ENCODE results near the gene FOXP1. TPM values are rescaled to one million over a fixed set of nuclear protein-coding genes. Genes with fewer than 3 reads are reported as not detected.

The FOXP1 gene
- total and polyA plus RNA-seq, 2 of the 8 experiments (the other 6 are each of a cell fraction or from before 2014, with no cell fraction given): 13.9 to 25.4 TPM

DNA sequence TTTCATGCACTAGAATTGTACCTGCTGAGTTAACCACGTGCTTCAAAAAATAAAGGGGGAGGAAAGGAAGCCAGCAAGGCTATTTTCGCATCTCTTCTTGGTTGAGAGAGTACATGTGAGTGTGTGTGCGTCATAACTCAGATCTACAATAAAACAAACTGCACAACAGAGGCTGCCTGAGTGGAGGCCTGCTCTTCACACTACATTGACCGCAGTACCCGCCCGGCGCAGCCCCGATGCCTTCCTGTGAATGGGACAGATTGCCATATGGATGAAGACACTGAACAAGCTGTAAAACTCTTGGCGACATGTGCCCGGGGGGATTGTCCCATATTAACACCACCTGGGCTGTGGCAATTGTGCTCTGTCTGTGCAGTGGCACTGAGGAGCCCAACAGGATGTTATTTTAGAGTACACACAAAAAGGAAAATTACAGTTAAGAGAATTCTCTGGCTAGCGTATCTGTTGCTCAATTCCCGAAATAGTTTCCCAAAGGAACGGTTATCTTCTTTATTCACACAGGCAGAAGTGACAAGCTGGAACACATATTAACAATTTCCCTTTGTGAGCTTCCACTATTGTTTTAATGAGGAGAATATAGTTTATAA, 551.5 kb downstream of the FOXP1 start:
- no peak overlapping the region for H4K8ac ChIP-seq (ENCODE audit: extremely low read depth, insufficient read depth, low read length)
- no peaks in the 10 kb centered on the region for H3K79me1 ChIP-seq (ENCODE audit: low read depth, low read length)
- peaks cover 0 to 4% of the 10 kb centered on the region in 2 experiments for H4K20me1 ChIP-seq (replicated peaks in 1 of 2; ENCODE audit: control insufficient read depth in 1 of 2, insufficient read depth in 2 of 2, low read length in 2 of 2)
- no peak overlapping the region for H2BK5ac ChIP-seq (ENCODE audit: low read depth, low read length)
- no peaks in the 10 kb centered on the region for H3K23me2 ChIP-seq (ENCODE audit: low read depth, low read length)
- H3K4me2 ChIP-seq (ENCODE audit: insufficient read depth in 1 of 2, low read depth in 2 of 2, low read length in 2 of 2): no peak overlapping the region
- no peak for DNase-seq (ENCODE audit: low read depth in 1 of 2, low spot score in 2 of 2)
- H4K5ac ChIP-seq (ENCODE audit: insufficient read length, low read depth, low read length): no peak overlapping the region
- 0 out of 2 replicates have a peak overlapping the region, but pooled peaks have one; percentile 4 for H2BK12ac ChIP-seq (ENCODE audit: low read depth, low read length)
- CTCF ChIA-PET (ENCODE audit: partially characterized antibody): interaction anchor here (0.6 to 3.7 kb wide), 2 partner anchors 9 to 46 kb away, joined by 4 to 25 read pairs; no protein-coding TSS in a partner anchor
- H2BK15ac ChIP-seq (ENCODE audit: low read length): 0 out of 2 replicates have a peak overlapping the region, but pooled peaks have one; percentile 7
- H3K23ac ChIP-seq (ENCODE audit: insufficient read length): no peak overlapping the region
- no peak overlapping the region for H3K9ac ChIP-seq (replicated peaks in 1 of 4; ENCODE audit: extremely low read depth in 1 of 4, low read depth in 3 of 4, low read length in 3 of 4)
- WGBS, 2 experiments (ENCODE audit: extremely low coverage in 1 of 2, insufficient coverage in 1 of 2, insufficient read length in 1 of 2, insufficient replicate concordance in 2 of 2, low coverage in 1 of 2, low lambda C conversion rate in 2 of 2, missing lambda C conversion rate in 1 of 2): 90% methylated on average over 13 of the region's 13 CpGs; no CpG with 5 or more reads in 1 of the 2 experiments
- H3K27me3 ChIP-seq (replicated peaks in 1 of 4; ENCODE audit: control insufficient read depth in 3 of 4, extremely low read depth in 1 of 4, insufficient read depth in 3 of 4, low read length in 3 of 4): no peaks in the 10 kb centered on the region; a peak in 1 of 7 replicates
- no peak overlapping the region for H3K56ac ChIP-seq (replicated peaks; ENCODE audit: insufficient read length, low read depth, low read length)
- peaks cover 0 to 3% (median 0%) of the 10 kb centered on the region in 4 experiments; a peak in 1 of 8 replicates for H3K36me3 ChIP-seq (ENCODE audit: control insufficient read depth in 2 of 4, insufficient read depth in 4 of 4, low read length in 3 of 4)
- H2BK20ac ChIP-seq (ENCODE audit: low read length): no peak overlapping the region
- no peaks in the 10 kb centered on the region for H3K9me3 ChIP-seq (ENCODE audit: insufficient read depth in 2 of 2, low read depth in 1 of 2, low read length in 1 of 2)
- H3K4me3 ChIP-seq (ENCODE audit: extremely low read depth in 1 of 4, insufficient read depth in 2 of 4, low read depth in 3 of 4, low read length in 4 of 4): no peak overlapping the region
- no peak overlapping the region for H4K91ac ChIP-seq (replicated peaks; ENCODE audit: insufficient read length, low read length)
- no peak overlapping the region for H2AFZ ChIP-seq (ENCODE audit: low read length)
- H3K79me2 ChIP-seq (ENCODE audit: control insufficient read depth in 1 of 2, insufficient read depth in 2 of 2, low read length in 2 of 2): no peaks in the 10 kb centered on the region
- no peak overlapping the region for H3K14ac ChIP-seq (ENCODE audit: insufficient read length)
- peaks cover 1 to 9% (median 6%) of the 10 kb centered on the region in 4 experiments; a peak in 5 of 7 replicates for H3K4me1 ChIP-seq (replicated peaks in 1 of 4; ENCODE audit: control insufficient read depth in 3 of 4, insufficient read depth in 4 of 4, low read length in 3 of 4)
- H2BK120ac ChIP-seq (replicated peaks; ENCODE audit: low read depth, low read length): no peak overlapping the region
- POLR2A ChIA-PET (ENCODE audit: partially characterized antibody): no interaction called here
- H3K18ac ChIP-seq (ENCODE audit: extremely low read depth, low read length): no peak overlapping the region
- no peak overlapping the region for H3K4ac ChIP-seq (replicated peaks; ENCODE audit: insufficient read length, low read depth, low read length)
- FAIRE-seq: no peak
- no peak overlapping the region for H3K27ac ChIP-seq (ENCODE audit: low read depth, low read length)
- H2AK5ac ChIP-seq (ENCODE audit: low read depth, low read length): no peak overlapping the region
- TF ChIP-seq, protein P1, sequence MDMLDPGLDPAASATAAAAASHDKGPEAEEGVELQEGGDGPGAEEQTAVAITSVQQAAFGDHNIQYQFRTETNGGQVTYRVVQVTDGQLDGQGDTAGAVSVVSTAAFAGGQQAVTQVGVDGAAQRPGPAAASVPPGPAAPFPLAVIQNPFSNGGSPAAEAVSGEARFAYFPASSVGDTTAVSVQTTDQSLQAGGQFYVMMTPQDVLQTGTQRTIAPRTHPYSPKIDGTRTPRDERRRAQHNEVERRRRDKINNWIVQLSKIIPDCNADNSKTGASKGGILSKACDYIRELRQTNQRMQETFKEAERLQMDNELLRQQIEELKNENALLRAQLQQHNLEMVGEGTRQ (IDR thresholded peaks at IDR 0.05; ENCODE audit: low read length): no peak
- TF ChIP-seq POU5F1 (IDR thresholded peaks at IDR 0.05; ENCODE audit: low read depth, low read length) (no peak), HDAC6 (IDR thresholded peaks at IDR 0.05; ENCODE audit: low read depth, low read length) (no peak), CTBP2 (IDR thresholded peaks at IDR 0.05; ENCODE audit: borderline replicate concordance, insufficient read depth, insufficient read length, low read length) (no peak), SP1 (IDR thresholded peaks at IDR 0.05; ENCODE audit: low read depth, low read length) (no peak), GTF2F1 (IDR thresholded peaks at IDR 0.05; ENCODE audit: borderline replicate concordance, low read depth, low read length) (no peak), FOSL1 (IDR thresholded peaks at IDR 0.05; ENCODE audit: insufficient read depth, low read depth, low read length) (no peak), ZNF274 (IDR thresholded peaks at IDR 0.05; ENCODE audit: borderline replicate concordance, extremely low read depth, low read length) (no peak), PHF8 (conservative IDR thresholded peaks at IDR 0.05; ENCODE audit: low read depth, low read length) (no peak), TEAD4 (IDR thresholded peaks at IDR 0.05; ENCODE audit: low read depth, low read length) (no peak)
- TF ChIP-seq, protein P2, sequence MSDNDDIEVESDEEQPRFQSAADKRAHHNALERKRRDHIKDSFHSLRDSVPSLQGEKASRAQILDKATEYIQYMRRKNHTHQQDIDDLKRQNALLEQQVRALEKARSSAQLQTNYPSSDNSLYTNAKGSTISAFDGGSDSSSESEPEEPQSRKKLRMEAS (IDR thresholded peaks at IDR 0.05): no peak

Data from H1 (cell line).